Adrenal gland (tissue), 12 donors: Measurements from ENCODE around the gene CLDN11. TPM values are rescaled to one million over a fixed set of nuclear protein-coding genes. Genes with fewer than 3 reads are reported as not detected.

Experiments
- DNase-seq, 7 donors: peaks; one replicate each; pipeline ENCODE4 v3.0.0-alpha.2; 2019 to 2020
- H3K27ac ChIP-seq, 5 donors: fragments of 200-600 bp; sonication (generic) in 4 of 5; 1 replicate in 3 of 5; 2 replicates in 2 of 5; pipeline versions ENCODE4 v1.5.1 to v1.8.0; 2016 to 2020; ENCODE audit warnings: mild to moderate bottlenecking in 1 of 5
- H3K27me3 ChIP-seq: fragments of 200-600 bp; 2 replicates; pipeline ENCODE4 v1.8.0; 2021
- H3K36me3 ChIP-seq, 2 donors: fragments of 200-600 bp; replicated peaks in 1 of 2; 1 replicate in 1 of 2; 2 replicates in 1 of 2; pipeline versions ENCODE4 v1.5.1 to v1.8.0; 2018 to 2022
- H3K4me1 ChIP-seq, 2 donors: fragments of 200-600 bp; replicated peaks in 1 of 2; 1 replicate in 1 of 2; 2 replicates in 1 of 2; pipeline versions ENCODE4 v1.5.1 to v1.8.0; 2018 to 2021
- H3K4me3 ChIP-seq, 4 donors: fragments of 200-600 bp; sonication (generic) in 3 of 4; one replicate each; pipeline ENCODE4 v1.5.1; 2016 to 2018
- H3K9me3 ChIP-seq, 3 donors: fragments of 200-600 bp; sonication (generic) in 1 of 3; replicated peaks in 1 of 3; 1 replicate in 2 of 3; 2 replicates in 1 of 3; pipeline versions ENCODE4 v1.5.1 to v1.8.0; 2016 to 2021
- CTCF ChIP-seq, 6 experiments: fragments of 450-650 bp in 4 of 6; fragments of 200-600 bp in 2 of 6; sonication (generic) in 1 of 6; IDR thresholded peaks; 1 replicate in 5 of 6; 2 replicates in 1 of 6; pipeline versions ENCODE4 v1.5.1 to v1.8.0; 2016 to 2021; ENCODE audit warnings: antibody characterized with exemption in 6 of 6, mild to moderate bottlenecking in 2 of 6, moderate library complexity in 1 of 6
- POLR2A ChIP-seq, 2 donors: fragments of 450-650 bp; IDR thresholded peaks; one replicate each; pipeline ENCODE4 v1.6.1; 2017; ENCODE audit warnings: antibody characterized with exemption in 2 of 2, mild to moderate bottlenecking in 2 of 2, moderate library complexity in 1 of 2
- WGBS, 4 donors: extraction: QIAGEN DNeasy Blood & Tissue Kit in 2 of 4; methylation state at CpG; one replicate each; pipeline versions ENCODE4 v1.1.5 to v1.1.7; 2013 to 2017; 5-methylcytosine and 5-hydroxymethylcytosine counted together
- intact Hi-C, 2 donors: fragments of 100-400 bp; cut with DNase I; formaldehyde crosslinking; loops; one replicate each; pipeline versions ENCODE4 v1.14.1 to v1.15.0; 2022 to 2023
- polyA plus RNA-seq, 3 donors: library from polyadenylated mRNA; stranded (reverse); fragments of 200-250 nt in 2 of 3; fragments of 350-450 nt in 1 of 3; fragmentation: Illumina TruSeq in 1 of 3; extraction: RNeasy Lipid Tissue Mini Kit (QIAGEN cat#74804) in 1 of 3; gene quantifications; one replicate each; pipeline ENCODE4 v1.2.3, GENCODE V29; 2013 to 2014
- total RNA-seq, 9 donors: library from RNA; depleted of rRNA in 4 of 9; stranded (reverse); fragments of >200 nt in 4 of 9; fragments of 120-200 nt in 1 of 9; fragmentation: NEBNext Ultra II Directional in 1 of 9; extraction: Animal tissue kit (Norgen Biotek cat#: 25700) in 1 of 9; gene quantifications; one replicate each; pipeline versions ENCODE4 v1.1.0 to v1.2.4, GENCODE V29; 2013 to 2023
- donor health status: healthy with polysubstance abuse.
- donor health status: Bipolar disorder and iron deficiency.
- donor health status: DM: yes; HTN: yes; CAD: no.
- donor health status: DM: no; HTN: no; CAD: no.
- donor health status: DM: no; HTN: no; CAD: no.
- donor health status: DM: yes; HTN: yes; CAD: no.

The CLDN11 gene
- total and polyA plus RNA-seq, 12 donors: 3.8 to 24.3 (median 7.3) TPM

GRCh38 chr3:170467571-170468147 is 49.0 kb downstream of the CLDN11 start:
- TF ChIP-seq POLR2A (IDR thresholded peaks at IDR 0.05): no peak
- TF ChIP-seq CTCF (IDR thresholded peaks at IDR 0.05): no peak
- H3K4me1 ChIP-seq: no peaks in the 10 kb centered on the region
- no peak overlapping the region for H3K27ac ChIP-seq
- no peaks in the 10 kb centered on the region for H3K36me3 ChIP-seq
- no peak overlapping the region for H3K4me3 ChIP-seq
- peaks cover 3% of the 10 kb centered on the region for H3K27me3 ChIP-seq
- intact Hi-C loops: no loop called here
- 49 to 64% (median 57%) methylated on average over 6 to 7 of the region's 7 CpGs for WGBS, 4 donors
- H3K9me3 ChIP-seq: no peaks in the 10 kb centered on the region
- DNase-seq: no peak

GRCh38 chr3:170469151-170470062 is 50.7 kb downstream of the CLDN11 start:
- Histone ChIP-seq H3K27ac (no peak overlapping the region), H3K36me3 (no peaks in the 10 kb centered on the region), H3K4me1 (no peaks in the 10 kb centered on the region), H3K9me3 (no peaks in the 10 kb centered on the region), H3K4me3 (no peak overlapping the region), H3K27me3 (peaks cover 3% of the 10 kb centered on the region)
- 50 to 56% (median 54%) methylated on average over 5 of the region's 5 CpGs for WGBS, 4 donors
- intact Hi-C loops: no loop called here
- no peak for DNase-seq
- TF ChIP-seq POLR2A (IDR thresholded peaks at IDR 0.05) (no peak), CTCF (IDR thresholded peaks at IDR 0.05) (no peak)

GRCh38 chr3:170470063-170471016 is 51.7 kb downstream of the CLDN11 start:
- Histone ChIP-seq H3K27me3 (peaks cover 3% of the 10 kb centered on the region), H3K9me3 (no peaks in the 10 kb centered on the region), H3K4me3 (no peak overlapping the region), H3K36me3 (no peaks in the 10 kb centered on the region), H3K4me1 (peaks cover 0 to 5% of the 10 kb centered on the region in 2 donors), H3K27ac (no peak overlapping the region)
- 56 to 70% (median 67%) methylated on average over 9 of the region's 9 CpGs for WGBS, 4 donors
- intact Hi-C loops: no loop called here
- no peak for TF ChIP-seq CTCF (IDR thresholded peaks at IDR 0.05)
- no peak for TF ChIP-seq POLR2A (IDR thresholded peaks at IDR 0.05)
- no peak for DNase-seq

- no peaks in the 10 kb centered on the region for H3K36me3 ChIP-seq
- peaks cover 0 to 9% of the 10 kb centered on the region in 2 donors for H3K4me1 ChIP-seq
- intact Hi-C loops: no loop called here
- TF ChIP-seq CTCF (IDR thresholded peaks at IDR 0.05) (no peak), POLR2A (IDR thresholded peaks at IDR 0.05) (no peak)
- H3K27ac ChIP-seq: no peak overlapping the region
- H3K4me3 ChIP-seq: no peak overlapping the region
- no peaks in the 10 kb centered on the region for H3K9me3 ChIP-seq
- H3K27me3 ChIP-seq: peaks cover 3% of the 10 kb centered on the region
- no peak for DNase-seq
- WGBS, 4 donors: 60 to 75% (median 67%) methylated on average over 3 of the region's 3 CpGs
Measured at GRCh38 chr3:170471149-170471548, 52.5 kb downstream of the CLDN11 start.
